ENCODE measurements around the gene PAPPA.

PAPPA gene

GRCh38 chr9:116322521-116322920, 168.9 kb downstream of the PAPPA start:
- no peak for DNase-seq

DNA sequence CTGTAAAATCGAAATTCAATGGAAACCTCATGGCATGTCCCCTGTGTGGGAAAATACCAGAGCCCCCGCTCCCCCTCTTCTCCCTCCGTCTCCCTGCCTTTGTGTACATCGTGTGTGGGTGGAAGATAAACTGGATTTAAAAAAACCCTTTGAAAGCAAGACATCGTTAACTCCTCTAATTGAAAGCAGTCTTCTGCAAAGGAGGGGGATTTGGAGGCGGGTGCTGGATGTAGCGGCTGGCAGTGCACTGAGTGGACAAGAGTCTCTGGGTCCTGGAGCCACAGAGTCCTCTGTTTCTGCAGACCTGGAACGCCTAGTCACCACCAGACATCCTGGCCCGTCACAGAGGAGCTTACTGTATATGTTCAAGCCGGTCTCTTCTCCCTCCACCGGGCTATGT, 169.4 kb downstream of the PAPPA start:
- DNase-seq = no peak

- no peak for DNase-seq
These were observed 170.0 kb downstream of the PAPPA start for GRCh38 chr9:116323571-116323970.

- no peak for DNase-seq
These were observed 172.3 kb downstream of the PAPPA start for GRCh38 chr9:116325924-116326323.

- no peak for DNase-seq
These were observed 174.3 kb downstream of the PAPPA start for GRCh38 chr9:116327701-116328405.

DNA sequence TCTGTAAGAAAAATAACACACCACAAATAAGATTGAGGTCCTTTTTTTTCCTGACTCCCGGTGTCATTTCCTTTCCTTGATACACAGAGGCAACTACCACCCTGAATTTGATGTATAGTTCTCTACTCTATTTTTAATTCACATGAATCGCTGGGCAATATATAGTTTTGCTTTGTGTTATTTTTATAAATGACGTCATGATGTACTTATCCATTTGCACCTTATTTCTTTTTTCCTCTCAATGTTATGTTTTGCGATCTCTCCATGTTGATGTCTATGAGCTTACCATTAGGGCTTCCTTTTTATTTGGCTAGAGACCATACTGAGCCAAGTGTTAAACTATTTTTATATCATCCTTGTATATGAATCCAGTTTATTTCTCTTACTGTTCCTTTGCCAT, 175.9 kb downstream of the PAPPA start:
- no peak for DNase-seq

- no peak for DNase-seq
These were observed 177.7 kb downstream of the PAPPA start for GRCh38 chr9:116331241-116331640.

DNA sequence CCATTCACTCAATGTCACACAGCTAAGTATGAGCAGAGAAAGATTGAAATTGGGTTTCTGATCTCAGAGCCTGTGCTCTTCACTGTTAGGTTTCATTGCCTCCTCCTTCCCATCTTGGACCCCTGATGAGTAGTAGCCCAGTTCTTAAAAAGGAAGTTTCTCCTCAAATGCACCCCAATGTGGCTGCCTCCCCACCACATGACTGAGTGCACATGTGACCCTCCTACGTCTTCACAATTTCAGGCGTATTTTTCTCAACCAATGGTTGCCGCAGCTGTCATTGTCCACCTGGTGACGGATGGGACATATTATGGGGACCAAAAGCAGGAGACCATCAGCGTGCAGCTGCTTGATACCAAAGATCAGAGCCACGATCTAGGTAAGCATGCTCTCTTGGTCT, 178.5 kb downstream of the PAPPA start:
- no peak for DNase-seq

DNA sequence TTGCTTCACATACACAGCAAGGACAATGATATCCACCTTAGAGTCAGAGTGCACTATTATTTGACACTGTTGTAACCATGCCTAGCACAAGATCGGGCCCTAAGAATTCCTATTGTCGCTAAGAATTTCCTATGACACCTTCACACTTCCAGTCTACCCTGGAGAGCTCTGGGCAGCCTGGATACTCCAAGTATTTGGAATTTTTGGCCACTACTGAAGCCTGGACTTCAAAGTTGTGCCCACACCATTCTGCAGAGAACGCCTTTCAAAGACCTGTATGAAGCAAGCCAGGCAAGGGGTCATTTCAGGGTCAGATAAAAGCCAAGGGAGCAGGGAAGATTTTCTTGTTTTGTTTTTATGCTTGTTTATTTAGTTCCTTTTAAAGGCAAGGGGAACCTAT, 179.7 kb downstream of the PAPPA start:
- DNase-seq = no peak

GRCh38 chr9:116334546-116335150, 181.1 kb downstream of the PAPPA start:
- no peak for DNase-seq

DNA sequence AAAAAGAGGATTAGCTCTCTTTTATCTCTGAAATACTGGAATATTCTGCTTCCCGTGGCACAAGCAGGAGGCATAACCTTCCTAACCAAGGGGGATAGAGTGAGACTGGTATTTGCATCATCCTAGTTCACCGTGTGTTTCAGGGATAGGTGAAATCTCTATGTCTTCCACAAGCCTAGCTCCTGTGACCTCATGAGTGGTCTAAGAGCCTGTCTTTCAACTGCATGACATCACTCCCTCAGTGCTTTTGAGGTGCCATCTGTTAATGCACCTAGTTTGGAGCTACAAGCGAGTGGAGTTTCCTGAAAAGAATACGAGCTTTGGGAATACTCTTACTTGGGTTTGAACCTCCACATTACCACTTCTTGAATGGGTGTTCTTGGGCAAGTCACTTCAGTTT, 181.8 kb downstream of the PAPPA start:
- no peak for DNase-seq

- DNase-seq = no peak
These were observed 182.7 kb downstream of the PAPPA start for GRCh38 chr9:116336133-116336862.

GRCh38 chr9:116337015-116337414, 183.4 kb downstream of the PAPPA start:
- no peak for DNase-seq

GRCh38 chr9:116340270-116340669, 186.7 kb downstream of the PAPPA start:
- no peak for DNase-seq

GRCh38 chr9:116342061-116342460, 188.5 kb downstream of the PAPPA start:
- DNase-seq = no peak

- DNase-seq = no peak
These were observed 189.3 kb downstream of the PAPPA start for GRCh38 chr9:116342941-116343340.

- no peak for DNase-seq
These were observed 190.8 kb downstream of the PAPPA start for GRCh38 chr9:116344416-116344815.

GRCh38 chr9:116345393-116345792, 191.8 kb downstream of the PAPPA start:
- no peak for DNase-seq

- DNase-seq = no peak
These were observed 192.2 kb downstream of the PAPPA start for GRCh38 chr9:116345817-116346216.

- no peak for DNase-seq
These were observed 196.1 kb downstream of the PAPPA start for GRCh38 chr9:116349684-116350083.

GRCh38 chr9:116350213-116350612, 196.6 kb downstream of the PAPPA start:
- no peak for DNase-seq

- no peak for DNase-seq
These were observed 199.4 kb downstream of the PAPPA start for GRCh38 chr9:116352958-116353357.

DNA sequence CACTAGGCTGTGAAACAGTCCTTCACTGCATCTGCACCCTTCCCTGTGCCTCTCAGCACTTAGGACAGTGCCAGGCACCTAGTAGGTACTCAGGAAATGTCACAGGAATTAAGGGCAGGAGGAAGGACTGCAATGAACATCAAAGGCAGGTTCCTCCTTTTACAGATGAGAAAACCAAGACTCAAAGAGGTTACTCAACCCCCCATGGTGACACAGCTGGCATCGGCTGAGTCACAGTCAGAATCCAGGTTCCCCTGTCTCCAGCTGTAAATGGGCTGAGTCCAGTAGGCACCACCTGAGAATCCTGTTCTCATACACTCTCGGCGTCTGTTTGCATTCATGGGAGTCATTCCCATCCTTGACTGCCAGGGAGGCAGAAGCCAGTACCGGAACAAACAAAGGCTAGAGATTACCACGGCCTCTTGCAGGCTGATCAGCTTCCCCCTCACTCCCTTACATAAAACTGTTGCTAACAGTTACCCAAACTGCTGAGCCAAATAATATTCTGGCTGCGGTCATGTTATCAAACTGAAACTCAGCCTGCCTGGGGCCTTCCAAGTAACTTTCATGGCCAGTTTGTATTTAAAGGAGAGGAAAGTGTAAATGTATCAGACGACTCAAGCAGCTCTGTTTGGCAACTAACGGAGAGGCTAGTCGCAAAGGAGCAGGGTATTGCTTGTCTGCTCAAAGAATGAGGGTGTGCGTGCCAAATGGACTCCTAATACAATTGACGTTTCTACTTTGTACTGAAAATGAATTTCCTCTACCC, 201.7 kb downstream of the PAPPA start:
- DNase-seq = no peak

All from activated T-cell treated with anti-CD3 and anti-CD28 coated beads, Interleukin-2, amount 50 U/mL, for 1 hour (primary cell).